Right cardiac atrium (tissue), 5 donors: Measurements from ENCODE around the gene PPM1H. TPM values are rescaled to one million over a fixed set of nuclear protein-coding genes. Genes with fewer than 3 reads are reported as not detected.

Source experiments
- ATAC-seq, 2 donors: fragments of 200-7000 bp; cut with Tn5 transposase; one replicate each; pipeline versions ENCODE4 v1.8.0 to v1.9.1; 2020; ENCODE audit warnings: moderate library complexity in 2 of 2, mild to moderate bottlenecking in 1 of 2
- DNase-seq, 3 donors: peaks; one replicate each; pipeline ENCODE4 v3.0.0-alpha.2; 2020
- H3K27ac ChIP-seq: one replicate; pipeline ENCODE4 v1.5.1; 2013; ENCODE audit warnings: mild to moderate bottlenecking, low read length, control low read depth, moderate library complexity
- H3K27me3 ChIP-seq: one replicate; pipeline ENCODE4 v1.6.1; 2013; ENCODE audit not compliant: control insufficient read depth, insufficient read depth
- H3K4me1 ChIP-seq: one replicate; pipeline ENCODE4 v1.6.1; 2013; ENCODE audit warnings: low read length; ENCODE audit not compliant: control insufficient read depth, insufficient read depth
- H3K4me3 ChIP-seq: one replicate; pipeline ENCODE4 v1.5.1; 2013; ENCODE audit warnings: low read length, control low read depth
- H3K9me3 ChIP-seq: one replicate; pipeline ENCODE4 v1.6.1; 2013; ENCODE audit warnings: low read length; ENCODE audit not compliant: control insufficient read depth
- WGBS: extraction: QIAGEN DNeasy Blood & Tissue Kit; methylation state at CpG from one replicate; pipeline ENCODE4 v1.1.7; 2013; 5-methylcytosine and 5-hydroxymethylcytosine counted together
- intact Hi-C, 4 donors: fragments of 100-400 bp; cut with DNase I; formaldehyde crosslinking; loops; one replicate each; pipeline versions ENCODE4 v1.11.0 to v1.14.0; 2022 to 2023
- polyA plus RNA-seq: library from polyadenylated mRNA; stranded (reverse); fragments of 200-250 nt; gene quantifications from one replicate; pipeline ENCODE4 v1.2.3, GENCODE V29; 2013
- total RNA-seq, 4 donors: library from RNA; stranded (reverse); fragmentation: NEBNext Ultra II Directional; extraction: Animal tissue kit (Norgen Biotek cat#: 25700); gene quantifications; one replicate each; pipeline ENCODE4 v1.2.1, GENCODE V29; 2021
- donor health status: healthy with polysubstance abuse.
- donor health status: DM: no; HTN: yes; CAD: no.
- donor health status: DM: no; HTN: no; CAD: no.
- donor health status: DM: no; HTN: yes; CAD: no; lungs with severe emphysema.
- donor health status: DM: yes; HTN: yes; CAD: no.

Gene PPM1H
- total and polyA plus RNA-seq, 5 donors: 1.0 to 4.4 (median 3.5) TPM

DNA sequence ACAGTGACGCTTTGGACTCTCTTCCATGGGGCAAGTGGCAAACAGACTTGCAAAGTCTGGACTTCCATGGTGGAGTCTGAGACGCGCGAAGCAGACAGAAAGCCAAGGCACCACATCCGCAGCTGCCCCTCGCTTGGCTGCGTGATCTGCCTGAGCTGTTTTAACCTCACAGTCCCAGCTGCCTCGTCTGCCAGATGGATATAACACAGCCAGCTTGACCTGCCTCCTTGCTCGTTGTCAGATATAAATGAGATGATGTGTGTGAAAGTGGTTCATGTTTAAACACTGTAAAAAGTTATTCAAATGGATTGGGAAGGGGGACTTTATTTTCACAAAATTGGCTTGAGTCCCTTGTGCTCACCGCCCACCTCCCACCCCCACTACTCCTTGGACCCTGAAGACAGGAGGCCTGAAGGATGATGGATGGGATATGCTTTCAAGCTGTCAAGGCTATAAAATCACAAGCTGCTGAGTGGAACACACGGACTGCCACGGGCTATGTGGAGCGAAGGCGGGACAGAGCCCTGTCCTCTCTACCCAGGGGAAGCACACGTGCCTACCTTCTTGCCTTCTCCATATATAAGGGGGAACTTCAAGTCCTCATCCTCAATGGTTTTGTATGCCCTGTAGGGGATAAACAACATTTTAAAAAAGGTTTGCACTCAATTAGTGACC, 241.4 kb downstream of the PPM1H start:
- H3K4me3 ChIP-seq: no peak overlapping the region
- H3K27ac ChIP-seq: no peak overlapping the region
- ATAC-seq (peak; percentile 48 to 52), DNase-seq (peak; percentile 33 to 77 (median 75))
- no peaks in the 10 kb centered on the region for H3K27me3 ChIP-seq
- peaks cover 2% of the 10 kb centered on the region for H3K4me1 ChIP-seq
- H3K9me3 ChIP-seq: no peaks in the 10 kb centered on the region
- intact Hi-C loops: no loop called here
- WGBS: 63% methylated on average over 15 of the region's 15 CpGs

DNA sequence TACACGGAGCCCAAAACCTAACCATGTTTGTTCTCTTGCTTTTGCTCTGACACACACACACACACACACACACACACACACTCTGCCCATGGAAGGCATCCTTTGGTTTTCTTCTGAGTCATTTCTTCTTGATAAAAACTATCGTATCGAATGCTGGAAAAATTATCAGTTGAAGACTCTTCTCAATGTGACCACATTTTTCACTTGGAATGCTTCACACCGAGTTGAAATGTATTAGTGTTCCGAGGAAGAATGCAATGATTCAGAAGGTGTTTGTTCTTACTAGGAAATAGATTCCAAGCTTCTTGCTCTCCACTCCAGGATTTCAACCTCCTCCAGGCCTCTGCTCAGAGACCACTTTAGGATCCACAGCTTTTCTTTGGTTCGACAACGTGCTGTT, 242.1 kb downstream of the PPM1H start:
- H3K4me1 ChIP-seq: no peaks in the 10 kb centered on the region
- H3K27ac ChIP-seq: no peak overlapping the region
- no peak overlapping the region for H3K4me3 ChIP-seq
- H3K9me3 ChIP-seq: no peaks in the 10 kb centered on the region
- intact Hi-C loops: no loop called here
- ATAC-seq (no peak), DNase-seq (no peak)
- whole genome bisulfite sequencing: 66% methylated on average over 7 of the region's 7 CpGs
- H3K27me3 ChIP-seq: no peaks in the 10 kb centered on the region

DNA sequence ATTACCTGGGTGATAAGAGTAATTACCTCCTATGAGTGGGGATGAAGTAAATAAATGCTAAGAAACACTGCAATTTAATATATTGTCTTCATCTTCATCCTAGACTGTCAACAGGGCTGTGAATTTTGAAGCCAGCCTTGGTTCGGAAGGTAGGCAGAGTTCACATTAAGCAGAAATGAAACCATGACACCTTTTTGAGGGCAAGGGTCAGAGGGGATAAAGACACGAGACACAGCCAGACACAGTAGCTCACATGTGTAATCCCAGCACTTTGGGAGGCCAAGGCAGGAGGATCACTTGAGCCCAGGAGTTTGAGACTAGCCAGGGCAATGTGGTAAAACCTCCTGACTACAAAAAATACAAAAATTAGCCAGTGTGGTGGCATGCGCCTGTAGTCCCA, 243.6 kb downstream of the PPM1H start:
- no peak overlapping the region for H3K27ac ChIP-seq
- WGBS: 97% methylated on average over 3 of the region's 3 CpGs
- H3K4me1 ChIP-seq: no peaks in the 10 kb centered on the region
- intact Hi-C loops: no loop called here
- no peak overlapping the region for H3K4me3 ChIP-seq
- ATAC-seq (no peak), DNase-seq (no peak)
- no peaks in the 10 kb centered on the region for H3K27me3 ChIP-seq
- H3K9me3 ChIP-seq: no peaks in the 10 kb centered on the region

DNA sequence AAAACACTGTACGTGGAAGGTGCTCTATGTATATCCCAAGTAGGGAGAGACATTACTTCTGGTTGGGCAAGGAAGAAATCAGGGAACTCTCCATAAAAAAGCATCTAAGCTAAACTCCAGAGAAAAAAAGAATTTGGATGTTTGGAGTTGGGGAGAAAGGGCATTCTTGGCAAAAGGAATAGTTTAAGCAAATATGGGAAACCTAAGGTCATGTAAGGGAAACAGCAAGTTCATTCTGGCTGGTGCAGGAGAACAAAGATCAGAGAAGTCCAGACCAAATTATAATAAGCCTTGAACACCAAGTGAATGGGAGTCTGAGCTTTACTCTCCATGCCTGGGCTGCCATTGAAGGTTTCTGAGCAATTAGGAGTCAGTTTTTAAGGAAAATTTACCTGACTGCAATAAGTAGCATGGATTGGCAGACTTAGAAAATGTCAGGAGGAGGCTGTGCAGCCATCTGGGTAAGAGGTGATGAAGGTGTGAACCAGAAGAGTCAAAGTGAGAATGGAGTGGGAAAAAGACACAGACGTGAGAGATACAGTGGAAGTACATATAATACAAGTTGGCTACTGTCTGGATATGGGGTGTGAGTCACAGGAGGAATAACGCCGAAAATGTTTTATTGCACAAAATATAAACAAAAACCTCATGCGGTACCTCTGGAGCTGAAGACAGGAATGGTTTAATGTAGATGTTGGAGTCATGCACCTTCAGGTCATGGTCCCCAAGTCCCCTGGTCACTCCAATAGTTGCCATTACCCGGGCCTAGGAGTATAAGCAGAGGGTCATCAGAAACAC, 245.7 kb downstream of the PPM1H start:
- Histone ChIP-seq H3K9me3 (no peaks in the 10 kb centered on the region), H3K4me3 (no peak overlapping the region), H3K27ac (no peak overlapping the region), H3K4me1 (no peaks in the 10 kb centered on the region), H3K27me3 (no peaks in the 10 kb centered on the region)
- DNase-seq (no peak), ATAC-seq (no peak)
- 95% methylated on average over 6 of the region's 6 CpGs for WGBS
- intact Hi-C loops: no loop called here

DNA sequence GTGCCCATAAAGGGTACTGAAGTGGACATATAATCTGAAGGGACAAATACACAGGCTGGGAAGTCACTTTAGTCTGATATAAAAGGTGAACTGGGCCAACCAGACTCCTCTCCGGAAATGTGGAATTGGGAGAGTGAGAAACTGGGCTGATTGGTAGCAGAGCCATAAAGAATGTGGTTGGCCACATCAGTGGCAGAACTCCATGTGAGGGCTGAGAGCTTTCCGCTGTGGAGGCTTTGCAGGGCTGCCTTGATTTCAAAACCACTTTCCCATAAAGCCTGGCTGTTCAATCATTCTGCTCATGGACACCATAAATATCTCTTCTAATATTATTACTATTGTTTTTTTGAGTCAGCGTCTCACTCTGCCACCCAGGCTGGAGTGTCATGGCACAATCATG, 248.0 kb downstream of the PPM1H start:
- DNase-seq (no peak), ATAC-seq (peak; percentile 27 to 31)
- Histone ChIP-seq H3K4me1 (peaks cover 7% of the 10 kb centered on the region), H3K27ac (no peak overlapping the region), H3K9me3 (no peaks in the 10 kb centered on the region), H3K4me3 (no peak overlapping the region), H3K27me3 (no peaks in the 10 kb centered on the region)
- intact Hi-C loops: no loop called here
- WGBS: 79% methylated on average over 3 of the region's 3 CpGs

DNA sequence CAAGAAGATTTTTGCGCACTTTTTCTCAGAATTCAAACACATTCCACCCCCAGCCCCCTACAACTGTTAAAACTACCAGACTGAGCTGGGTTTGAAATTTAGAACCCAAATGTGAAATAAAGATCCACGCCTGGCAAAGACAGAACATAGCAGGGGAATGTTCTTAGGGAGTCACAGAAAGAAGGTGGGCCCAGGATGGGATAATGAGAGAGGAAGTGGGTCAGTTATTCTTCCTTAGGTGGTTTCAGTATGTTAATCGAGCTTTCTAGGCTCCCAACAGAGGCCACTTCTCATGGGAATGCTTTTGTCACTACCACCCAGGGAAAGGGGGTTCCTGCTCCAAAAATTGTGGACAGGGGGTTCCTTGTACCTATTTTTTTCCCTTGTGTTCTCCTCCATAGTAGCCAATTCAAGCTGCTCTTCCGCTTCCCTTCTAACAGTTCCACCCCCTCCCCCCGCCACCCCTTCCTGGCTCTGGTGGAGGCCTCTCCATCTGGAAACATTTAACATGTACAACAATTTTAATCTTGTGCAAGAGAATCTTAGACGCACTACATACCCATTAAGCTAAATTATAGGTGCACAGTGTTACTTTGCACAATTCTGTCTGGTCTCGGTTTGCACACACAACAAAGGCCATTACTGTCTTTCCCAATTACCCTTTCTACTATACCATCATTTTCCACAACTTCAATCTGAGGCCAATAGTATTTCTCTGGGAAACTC, 250.2 kb downstream of the PPM1H start:
- Histone ChIP-seq H3K4me3 (no peak overlapping the region), H3K27me3 (no peaks in the 10 kb centered on the region), H3K27ac (peak overlapping the region; percentile 89), H3K4me1 (peaks cover 7% of the 10 kb centered on the region), H3K9me3 (no peaks in the 10 kb centered on the region)
- DNase-seq (peak; percentile 78 to 91 (median 88)), ATAC-seq (peak; percentile 72 to 79)
- 71% methylated on average over 7 of the region's 7 CpGs for WGBS
- intact Hi-C loops: no loop called here

DNA sequence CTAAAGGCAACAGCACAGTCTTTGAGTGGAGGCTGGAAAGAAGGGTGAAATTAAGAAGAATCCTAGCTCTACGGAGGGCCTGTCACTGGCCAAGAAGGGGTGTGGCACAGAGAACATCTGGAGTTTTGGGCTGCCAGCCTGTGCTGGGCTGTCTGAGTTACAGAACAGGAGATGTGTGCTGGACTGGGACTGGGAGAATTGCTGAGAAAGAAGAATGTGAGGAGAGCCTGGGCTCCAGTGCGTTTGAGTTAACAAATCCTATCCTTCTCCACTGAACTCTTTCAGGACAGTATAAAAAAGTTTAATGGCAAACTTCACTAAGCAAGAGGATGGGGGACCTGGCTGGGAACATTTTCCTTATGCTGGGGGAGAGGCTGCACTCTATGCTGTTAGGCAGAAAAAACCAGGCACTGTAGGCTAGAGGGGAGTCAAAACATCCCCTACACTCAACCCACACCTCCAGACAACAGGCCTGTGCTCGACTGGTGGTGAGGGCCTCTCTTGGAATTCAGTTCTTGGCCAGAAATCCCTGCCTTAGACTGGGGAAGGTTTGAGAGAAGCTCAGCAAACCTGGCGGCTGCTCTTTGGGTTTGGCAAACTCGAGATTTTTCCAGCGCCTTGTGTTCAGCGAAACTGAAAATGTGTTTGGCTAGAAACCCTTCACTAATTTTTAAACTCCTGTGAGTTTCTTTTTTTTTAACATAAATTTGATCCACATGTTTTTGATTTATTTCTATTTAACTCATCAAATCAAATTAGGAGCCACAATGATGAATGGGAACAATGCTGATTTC, 251.0 kb downstream of the PPM1H start:
- peak; percentile 92 to 93 for ATAC-seq
- Histone ChIP-seq H3K27me3 (no peaks in the 10 kb centered on the region), H3K27ac (peak overlapping the region; percentile 90), H3K4me1 (peaks cover 7% of the 10 kb centered on the region), H3K4me3 (no peak overlapping the region), H3K9me3 (no peaks in the 10 kb centered on the region)
- intact Hi-C loops: no loop called here
- whole genome bisulfite sequencing: 55% methylated on average over 7 of the region's 7 CpGs
- peak; percentile 75 to 91 (median 84) for DNase-seq

DNA sequence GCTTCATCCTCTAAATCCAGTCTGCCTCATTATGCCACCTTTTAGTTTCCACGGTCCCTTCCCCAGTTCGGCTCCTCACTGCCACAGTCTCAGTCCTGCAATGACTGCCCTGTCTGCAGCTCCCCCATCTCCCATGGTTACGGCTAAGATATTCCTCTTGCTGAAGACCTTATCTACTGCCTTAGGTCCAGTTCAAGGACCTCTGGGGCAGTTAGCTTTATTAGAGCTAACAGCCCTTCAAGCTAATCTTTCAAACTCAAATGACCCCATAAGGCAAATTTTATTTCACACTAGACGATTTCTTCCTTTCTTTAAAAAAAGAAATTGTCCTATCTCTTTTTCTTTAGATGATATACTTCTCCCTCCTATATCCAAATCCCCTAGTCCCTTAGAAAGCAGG, 253.6 kb downstream of the PPM1H start:
- no peak overlapping the region for H3K27ac ChIP-seq
- WGBS: 81% methylated on average over 4 of the region's 4 CpGs
- no peak for DNase-seq
- H3K4me1 ChIP-seq: peaks cover 7% of the 10 kb centered on the region
- ATAC-seq: no peak
- intact Hi-C loops: no loop called here
- no peaks in the 10 kb centered on the region for H3K27me3 ChIP-seq
- no peaks in the 10 kb centered on the region for H3K9me3 ChIP-seq
- H3K4me3 ChIP-seq: no peak overlapping the region

DNA sequence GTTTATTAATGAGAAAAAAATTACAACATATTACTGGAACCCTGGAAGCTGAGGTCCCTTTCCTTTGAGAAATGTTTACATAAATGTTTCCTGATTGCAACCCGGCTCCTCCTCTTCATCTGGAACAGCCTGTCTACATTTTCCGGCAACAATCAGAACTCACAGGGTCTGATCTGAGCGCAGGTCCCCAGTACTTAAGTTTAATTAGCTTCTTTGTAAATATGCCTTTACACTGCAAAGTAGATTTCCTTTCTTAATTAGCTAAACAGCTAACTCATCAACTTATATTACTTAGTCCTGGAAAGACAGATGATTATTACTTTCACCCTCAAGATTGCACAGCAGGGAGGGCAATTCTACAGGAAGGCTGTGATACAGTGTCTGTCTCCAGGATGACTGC, 255.3 kb downstream of the PPM1H start:
- intact Hi-C loops: no loop called here
- DNase-seq: no peak
- no peak for ATAC-seq
- Histone ChIP-seq H3K27ac (no peak overlapping the region), H3K9me3 (no peaks in the 10 kb centered on the region), H3K4me3 (no peak overlapping the region), H3K4me1 (peaks cover 7% of the 10 kb centered on the region), H3K27me3 (no peaks in the 10 kb centered on the region)
- 66% methylated on average over 3 of the region's 3 CpGs for WGBS

DNA sequence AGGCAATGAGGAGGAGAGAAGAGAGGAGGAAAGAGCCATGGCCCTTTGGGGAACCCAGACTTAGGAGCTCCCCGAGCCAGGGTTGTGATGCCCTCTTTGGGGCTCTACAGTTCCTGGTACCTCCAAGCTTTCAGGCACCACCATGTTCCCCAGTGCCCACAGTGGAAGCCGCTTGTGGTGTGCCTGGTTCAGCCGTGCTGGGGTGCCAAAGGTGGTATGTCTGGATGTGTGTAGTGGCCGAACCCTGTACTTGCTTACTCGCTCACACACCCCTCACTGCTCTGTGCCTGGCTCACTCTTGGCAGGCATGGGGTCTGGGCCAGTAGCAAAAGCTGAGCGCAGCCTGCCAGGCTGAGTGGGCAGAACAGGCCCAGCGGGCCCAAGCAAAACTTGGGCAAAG, 257.6 kb downstream of the PPM1H start:
- Histone ChIP-seq H3K9me3 (no peaks in the 10 kb centered on the region), H3K4me3 (no peak overlapping the region), H3K27ac (no peak overlapping the region), H3K27me3 (no peaks in the 10 kb centered on the region), H3K4me1 (no peaks in the 10 kb centered on the region)
- ATAC-seq (no peak), DNase-seq (no peak)
- WGBS: 90% methylated on average over 7 of the region's 7 CpGs
- intact Hi-C loops: no loop called here
